Suppressor macrophage treated with lipopolysaccharide for 4 hours (primary cell): ENCODE results near the gene DMBX1.
A peak's percentile ranks its signal among the peaks of the same experiment; 100 is the strongest.

ENCODE experiments used
- DNase-seq: peaks from one replicate; pipeline ENCODE4 v3.0.0-alpha.2; 2020

DMBX1 gene

DNA sequence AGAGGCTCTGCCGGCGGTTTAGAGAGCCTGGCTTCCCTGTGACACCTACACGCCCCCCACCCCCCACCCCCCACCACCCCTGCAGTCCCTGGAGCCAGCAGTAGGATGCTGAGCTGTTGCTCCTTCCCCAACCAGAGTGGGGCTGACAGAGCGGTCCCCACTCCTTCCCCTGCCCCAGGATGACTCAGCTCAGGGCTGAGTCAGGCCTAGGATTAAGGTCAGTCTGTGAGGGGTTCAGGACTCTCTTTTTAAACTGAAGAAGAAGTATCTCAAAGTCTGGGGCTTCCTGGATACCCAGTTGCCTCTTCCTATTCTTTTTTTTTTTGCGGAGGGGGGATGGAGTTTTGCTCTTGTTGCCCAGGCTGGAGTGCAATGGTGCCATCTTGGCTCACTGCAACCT lies 19.1 kb downstream of the DMBX1 start:
- DNase-seq, result peak; percentile 61

DNA sequence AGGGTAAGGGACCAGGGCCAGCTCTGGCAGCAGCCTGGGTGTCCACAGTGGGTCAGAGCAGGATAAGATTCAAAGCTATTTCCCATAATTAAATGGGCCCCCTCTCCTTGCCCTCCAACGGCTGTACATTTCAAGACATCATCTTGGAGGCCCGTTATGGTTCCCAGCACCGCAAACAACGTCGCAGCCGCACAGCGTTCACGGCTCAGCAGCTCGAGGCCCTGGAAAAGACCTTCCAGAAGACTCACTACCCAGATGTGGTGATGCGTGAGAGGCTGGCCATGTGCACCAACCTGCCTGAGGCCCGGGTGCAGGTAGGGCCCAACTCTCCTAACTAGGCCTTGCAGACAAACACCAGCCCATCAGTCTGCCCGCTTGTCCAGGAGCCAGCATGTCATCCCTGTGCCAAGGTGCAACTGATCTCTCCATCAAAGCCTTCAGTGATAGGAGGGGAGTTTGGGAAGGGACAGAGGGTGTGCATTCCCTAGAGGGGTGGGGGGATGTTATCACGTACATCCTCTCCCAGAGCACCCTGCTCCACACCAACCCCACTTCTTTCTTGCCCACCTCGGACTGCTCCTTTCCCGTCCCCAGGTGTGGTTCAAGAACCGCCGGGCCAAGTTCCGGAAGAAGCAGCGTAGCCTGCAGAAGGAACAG lies 20.8 kb downstream of the DMBX1 start:
- no peak for DNase-seq

DNA sequence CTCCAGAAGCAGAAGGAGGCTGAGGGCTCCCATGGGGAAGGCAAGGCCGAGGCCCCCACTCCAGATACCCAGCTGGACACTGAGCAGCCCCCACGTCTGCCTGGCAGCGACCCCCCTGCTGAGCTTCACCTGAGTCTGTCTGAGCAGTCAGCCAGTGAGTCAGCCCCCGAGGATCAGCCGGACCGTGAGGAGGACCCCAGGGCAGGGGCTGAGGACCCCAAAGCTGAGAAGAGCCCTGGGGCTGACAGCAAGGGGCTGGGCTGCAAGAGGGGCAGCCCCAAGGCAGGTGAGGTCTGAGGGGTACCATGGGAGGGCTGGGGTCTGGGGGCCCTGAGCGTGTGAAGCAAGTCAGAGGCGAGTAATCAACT lies 21.3 kb downstream of the DMBX1 start:
- DNase-seq, result no peak

DNA sequence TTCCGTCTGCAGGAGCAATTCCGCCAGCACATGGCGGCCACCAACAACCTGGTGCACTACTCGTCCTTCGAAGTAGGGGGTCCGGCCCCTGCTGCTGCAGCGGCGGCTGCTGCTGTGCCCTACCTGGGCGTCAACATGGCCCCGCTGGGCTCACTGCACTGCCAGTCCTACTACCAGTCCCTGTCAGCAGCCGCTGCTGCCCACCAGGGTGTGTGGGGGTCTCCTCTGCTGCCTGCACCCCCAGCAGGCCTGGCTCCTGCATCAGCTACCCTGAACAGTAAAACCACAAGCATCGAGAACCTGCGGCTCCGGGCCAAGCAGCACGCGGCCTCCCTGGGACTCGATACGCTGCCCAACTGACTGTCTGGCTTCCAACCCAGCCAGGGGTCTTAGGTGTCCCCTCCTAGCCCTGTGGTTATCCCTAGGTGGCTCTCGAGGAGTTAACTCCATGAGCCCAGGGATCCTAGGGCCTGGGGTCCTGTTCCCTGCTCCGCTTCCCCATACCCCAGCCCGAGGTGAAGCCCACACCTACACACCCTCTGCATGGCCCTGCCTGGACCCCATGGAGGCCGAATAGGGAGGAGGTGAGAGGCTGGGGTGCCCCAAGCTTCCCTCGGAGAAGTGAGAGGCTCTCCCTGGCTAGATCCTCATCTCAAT lies 22.6 kb downstream of the DMBX1 start:
- DNase-seq, result no peak

DNA sequence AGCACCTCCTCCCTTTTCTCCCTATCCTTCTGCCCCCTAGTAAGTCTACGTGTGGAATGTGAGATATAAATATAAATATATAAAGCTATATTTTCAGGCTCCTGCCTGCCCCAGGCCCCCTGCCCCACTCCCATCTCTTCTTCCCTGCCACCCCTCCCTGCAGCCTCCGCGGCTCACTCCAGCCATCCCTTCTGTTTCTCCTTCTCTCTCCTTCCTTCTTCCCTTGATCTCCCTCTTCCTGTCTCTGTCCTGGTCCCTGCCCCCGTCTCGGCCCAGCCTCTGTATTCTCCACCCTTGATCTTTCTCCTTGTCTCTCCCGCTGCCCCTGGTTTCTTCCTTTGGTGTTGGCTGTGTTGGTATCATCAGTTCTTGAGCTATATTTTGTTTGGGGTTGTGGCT lies 23.2 kb downstream of the DMBX1 start:
- no peak for DNase-seq

DNA sequence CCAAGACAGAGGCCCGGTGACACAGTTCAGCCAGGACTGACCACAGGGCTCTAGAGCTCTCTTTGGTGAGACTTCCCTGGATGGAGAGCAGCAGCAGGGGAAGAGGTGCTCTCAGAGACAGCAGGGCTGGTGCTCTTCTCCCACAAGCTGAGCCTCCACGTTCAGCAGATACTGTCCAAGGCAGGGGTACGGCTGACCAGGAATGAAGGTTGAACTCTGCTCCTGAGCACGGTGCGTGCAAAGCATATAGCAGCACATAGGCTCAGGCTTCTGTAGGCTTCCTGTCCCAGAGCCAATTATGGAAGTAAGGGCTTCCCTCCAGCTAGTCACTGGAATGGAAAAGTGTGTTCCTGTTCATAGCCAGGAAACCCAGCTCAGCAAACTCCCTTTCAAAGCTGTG lies 23.9 kb downstream of the DMBX1 start:
- DNase-seq, result no peak

DNA sequence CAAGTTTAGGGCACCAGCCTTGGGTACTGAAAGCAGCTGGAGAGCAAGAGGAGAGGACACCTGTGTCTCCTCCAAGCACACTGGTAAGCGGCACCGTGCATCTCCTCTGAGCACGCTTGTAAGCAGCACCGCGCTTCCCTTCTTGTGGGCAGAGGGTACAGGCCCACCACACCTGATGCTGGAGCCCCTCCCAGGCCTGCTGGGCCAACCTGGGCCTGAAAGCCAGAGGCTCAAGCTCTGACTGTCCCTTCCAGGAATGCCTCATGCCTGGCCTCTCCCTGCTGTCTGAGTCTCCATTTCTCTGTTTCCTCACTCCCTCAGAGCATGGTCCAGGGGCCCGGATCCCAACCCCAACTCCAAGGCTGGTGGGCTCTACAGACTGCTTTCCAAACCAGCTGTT lies 25.9 kb downstream of the DMBX1 start:
- DNase-seq, result no peak

DNA sequence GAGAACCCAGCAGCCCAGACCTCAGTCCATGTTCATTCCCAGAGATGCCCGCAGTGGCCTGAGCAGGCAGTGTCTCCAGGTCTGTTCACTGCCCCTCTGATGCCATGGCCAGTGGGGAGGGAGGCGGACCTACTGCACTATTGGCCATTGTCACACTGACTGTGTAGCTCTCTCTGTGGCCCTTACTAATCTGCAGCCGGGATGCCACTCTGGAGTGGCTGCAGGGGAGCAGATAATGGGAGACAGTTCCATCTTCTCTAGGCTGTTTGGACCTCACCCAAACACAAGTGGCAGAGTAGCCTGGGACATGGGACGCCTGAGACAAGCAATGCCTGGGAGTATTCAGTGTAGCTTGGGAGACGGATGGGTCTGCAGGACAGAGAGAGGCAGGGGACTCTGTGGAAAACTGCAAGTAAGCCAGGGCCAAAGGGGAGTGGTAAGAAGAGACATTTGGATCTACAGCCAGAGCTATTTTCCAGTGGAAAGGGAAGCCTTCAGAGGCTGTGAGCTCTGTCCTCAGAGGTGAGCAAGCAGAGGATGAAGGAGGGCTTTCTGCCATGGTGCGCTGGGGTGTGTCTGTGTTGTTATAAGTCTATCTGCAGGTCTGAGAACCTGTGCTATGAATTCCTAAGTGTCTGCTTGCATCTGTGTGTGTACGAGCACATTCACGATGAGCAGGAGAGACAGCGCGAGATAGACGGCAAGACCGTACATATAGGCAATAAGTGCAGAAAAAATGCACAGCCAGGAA lies 26.7 kb downstream of the DMBX1 start:
- DNase-seq, result no peak

DNA sequence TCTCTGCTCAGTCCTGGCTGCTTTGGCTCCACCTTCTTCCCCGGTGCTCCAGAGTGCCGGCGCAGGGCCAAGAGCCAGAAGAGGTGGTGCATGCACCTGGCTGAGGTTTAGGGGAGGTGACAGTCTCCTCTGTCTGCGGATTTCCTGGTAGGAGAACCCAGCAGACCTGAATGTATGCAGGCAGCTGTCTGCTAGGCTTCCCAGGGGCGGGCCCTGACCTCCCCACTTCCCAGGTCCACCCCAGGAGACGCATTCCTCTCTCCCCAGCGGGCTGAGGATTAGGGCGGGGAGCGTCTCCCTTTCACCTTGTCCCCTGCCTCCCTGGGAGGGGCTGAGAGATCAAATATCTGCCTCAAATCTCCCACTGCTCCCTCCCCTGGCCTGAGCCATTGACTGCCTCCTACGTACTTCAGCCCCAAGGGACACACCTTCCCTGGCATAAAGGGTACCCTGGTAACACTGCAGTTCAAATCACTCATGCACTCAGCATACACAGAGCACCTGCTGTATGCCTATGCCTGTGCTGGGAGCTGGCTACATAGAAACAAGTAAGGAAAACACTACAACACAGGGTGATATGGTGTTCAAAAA lies 27.5 kb downstream of the DMBX1 start:
- no peak for DNase-seq

DNA sequence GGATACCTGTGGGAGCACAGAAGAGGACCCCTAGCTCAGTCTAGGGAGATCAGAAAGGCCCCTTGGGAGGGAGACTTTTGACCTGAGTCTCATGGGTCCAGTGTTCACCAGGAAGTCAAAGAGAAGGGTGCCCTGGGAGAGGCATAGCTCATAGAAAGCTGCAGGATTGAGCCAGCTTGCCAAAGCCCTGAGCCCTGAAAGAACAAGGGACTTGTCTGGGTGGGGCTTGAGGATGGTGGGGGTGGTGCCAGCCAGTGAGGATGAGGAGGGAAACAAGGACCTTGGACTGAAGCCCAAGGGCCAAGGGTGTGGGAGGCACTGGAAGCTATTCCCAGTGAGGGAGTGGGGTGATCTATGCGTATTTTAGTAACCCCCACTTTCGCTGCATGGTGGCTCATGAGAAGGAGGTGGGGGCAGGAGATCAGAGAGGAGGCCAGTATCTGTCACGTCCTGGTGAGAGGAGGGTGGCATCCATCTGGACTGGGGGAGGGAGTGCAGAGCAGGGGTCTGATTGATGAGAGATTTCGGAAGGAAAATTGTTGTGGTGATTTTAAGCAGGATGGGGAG lies 28.4 kb downstream of the DMBX1 start:
- no peak for DNase-seq

DNA sequence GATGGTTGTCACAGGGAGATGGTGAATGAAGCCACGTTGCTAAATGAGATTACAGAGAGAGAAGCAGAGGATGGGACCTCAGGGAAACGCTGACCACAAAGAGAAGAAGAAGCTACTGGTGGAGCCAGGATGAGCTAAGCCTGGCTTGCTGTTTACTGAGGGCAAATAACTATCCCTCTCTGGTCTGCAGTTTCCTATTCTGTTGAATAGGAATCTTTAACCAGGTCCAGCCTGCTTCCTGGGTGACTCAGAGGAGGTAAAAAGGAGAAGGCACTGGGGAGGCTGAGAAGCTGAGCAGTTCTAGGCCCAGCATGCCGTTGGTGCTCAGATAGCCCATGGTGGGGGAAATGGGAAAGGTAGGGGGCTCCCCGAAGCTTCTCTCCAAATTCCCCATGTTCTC lies 29.6 kb downstream of the DMBX1 start:
- no peak for DNase-seq

DNA sequence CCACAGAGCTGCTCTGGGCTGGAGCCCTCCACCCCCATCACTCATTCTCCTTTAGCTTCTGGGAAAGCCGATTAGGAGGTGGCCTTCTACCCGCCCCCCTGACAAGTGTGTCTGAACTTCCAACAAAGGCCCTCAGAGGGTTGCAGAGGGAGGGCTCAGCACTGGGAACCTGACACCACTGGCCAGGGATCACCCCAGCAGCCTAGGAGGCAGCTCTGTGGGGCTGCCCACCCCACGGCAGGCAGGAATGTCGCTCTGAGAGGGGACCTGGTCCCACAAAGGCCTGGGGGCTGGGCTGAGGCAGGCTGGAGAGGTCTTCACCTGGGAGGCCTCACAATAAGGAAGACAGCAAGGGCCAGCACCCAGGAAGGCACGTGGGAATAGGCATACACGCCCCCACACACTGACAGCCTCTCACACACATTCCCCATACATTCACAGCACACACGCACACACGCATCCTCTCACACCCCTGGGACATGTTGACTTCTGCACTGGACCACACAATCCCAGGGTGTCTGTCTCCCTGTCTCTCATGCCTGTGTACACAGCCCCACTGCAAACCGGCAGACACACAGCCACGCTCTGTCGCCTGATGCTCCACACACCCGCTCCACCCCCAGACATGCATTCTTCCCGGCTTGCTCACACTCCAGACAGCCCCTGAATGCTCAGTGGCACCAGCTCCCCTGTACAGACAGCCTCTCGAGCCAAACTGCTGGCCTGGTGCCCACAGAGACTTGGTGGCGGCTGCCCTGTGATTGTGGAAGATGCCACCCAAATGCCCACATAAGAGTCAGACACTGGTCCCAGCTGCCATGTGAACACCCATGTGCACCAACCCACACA lies 30.7 kb downstream of the DMBX1 start:
- DNase-seq, result no peak

DNA sequence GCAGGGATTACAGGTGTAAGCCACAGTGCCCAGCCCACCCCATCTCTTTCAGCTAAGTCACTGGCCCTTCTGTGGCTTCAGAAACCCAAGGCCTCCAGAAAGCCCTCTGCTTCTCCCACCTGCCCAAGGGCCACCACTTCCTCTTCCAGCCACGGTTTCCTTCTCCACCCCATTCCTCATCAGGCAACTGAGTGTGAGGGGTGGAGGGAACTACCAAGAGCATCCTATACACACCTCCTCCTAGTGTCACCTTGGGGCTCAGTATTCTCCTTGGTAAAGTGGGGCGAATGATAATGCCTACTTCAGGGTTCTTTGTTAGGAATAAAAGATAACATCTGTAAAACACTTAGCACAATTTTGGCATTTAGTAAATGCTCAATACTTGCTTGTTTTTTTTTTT lies 31.8 kb downstream of the DMBX1 start:
- DNase-seq, result no peak

DNA sequence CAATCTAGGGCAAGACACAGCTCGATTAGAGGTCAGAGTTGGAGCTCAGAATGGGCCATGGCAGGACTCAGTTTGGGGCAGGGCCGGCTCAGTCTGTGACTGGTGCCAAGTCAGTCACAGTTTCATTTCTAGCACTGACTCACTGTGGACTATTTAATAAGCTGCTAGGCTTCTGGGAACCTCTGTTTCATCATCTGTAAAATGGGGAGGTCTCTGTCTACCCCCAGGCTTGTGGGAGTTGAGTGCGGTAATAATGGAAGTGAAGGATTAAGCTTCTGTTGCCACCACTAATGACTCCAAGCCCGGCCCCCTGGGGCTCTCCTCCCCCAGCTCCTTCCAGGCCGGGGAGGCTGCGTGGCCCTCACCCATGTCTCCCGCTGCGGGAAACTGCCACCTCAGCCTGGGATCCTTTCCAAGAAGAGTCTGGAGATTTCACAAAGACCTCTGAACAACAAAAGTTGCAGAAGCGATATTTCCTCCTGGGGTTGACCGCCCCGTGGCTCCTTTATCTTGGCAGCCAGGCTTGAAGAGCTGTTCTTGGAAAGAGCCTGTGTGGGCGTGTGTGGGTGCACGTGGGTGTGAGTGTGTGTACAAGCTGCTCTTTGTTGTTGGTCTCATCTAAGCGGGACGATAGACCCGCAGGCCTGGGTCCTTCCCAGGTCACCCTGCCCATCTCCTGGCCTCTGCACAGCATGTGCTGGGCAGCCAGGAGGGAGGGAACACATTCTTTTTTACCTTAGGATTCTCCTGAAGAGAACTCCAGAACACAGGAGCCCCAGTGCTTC lies 32.7 kb downstream of the DMBX1 start:
- DNase-seq, result peak; percentile 95

DNA sequence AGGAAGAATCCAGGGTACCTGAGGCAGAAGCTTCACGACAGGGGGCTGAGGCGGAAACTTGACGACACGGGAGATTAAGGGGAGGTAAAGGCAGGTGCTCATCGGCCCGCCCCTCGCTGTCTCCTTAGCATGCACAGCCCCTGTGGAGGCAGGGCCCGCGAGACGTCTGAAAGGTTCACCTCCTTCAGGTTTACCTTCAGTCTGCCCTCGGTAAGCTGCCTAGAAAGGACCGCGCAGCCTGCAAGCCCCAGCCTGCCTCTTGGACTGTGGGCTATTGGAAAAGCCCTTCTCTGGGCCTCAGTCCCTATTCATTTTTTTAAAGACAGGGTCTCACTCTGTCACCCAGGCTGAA lies 33.3 kb downstream of the DMBX1 start:
- no peak for DNase-seq

DNA sequence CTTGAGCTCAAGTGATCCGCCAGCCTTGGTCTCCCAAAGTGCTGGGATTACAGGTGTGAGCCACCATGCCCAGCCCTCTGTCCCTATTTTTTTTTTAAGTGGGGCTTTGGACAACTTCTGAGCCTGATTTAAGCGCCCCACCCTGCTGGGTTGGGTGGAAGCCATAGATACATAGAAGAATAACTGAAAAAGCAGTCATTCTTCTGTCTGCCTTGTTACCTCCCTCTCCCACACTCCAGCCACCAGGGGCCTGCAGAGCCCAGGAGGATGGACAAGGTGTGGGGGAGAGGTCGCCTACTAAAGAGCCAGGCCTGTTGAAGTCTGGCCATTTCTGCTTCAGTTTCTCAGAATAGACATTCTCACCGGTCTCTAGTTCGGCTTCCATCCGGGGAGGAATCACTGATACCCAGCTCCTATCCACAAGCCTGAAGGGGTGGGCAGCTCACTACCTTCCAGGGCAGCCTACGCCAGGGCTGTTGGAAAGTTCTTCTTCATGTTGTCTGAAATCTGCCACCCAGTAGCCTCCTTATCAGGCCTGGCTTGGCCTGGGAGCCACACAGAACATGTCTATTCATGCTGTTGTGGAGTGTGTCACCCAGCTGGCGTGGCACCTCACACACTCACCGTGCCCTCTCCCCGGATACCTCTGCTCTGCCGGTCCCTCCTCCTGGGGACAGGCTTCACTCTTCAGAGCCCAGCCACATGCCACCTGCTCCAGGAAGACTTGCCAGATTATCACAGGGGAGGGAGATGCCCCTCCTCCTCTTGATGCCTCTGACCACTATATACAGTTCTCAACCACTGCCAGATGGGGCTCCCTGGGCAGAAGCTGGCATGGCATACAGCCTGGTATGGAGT lies 34.1 kb downstream of the DMBX1 start:
- DNase-seq, result no peak

DNA sequence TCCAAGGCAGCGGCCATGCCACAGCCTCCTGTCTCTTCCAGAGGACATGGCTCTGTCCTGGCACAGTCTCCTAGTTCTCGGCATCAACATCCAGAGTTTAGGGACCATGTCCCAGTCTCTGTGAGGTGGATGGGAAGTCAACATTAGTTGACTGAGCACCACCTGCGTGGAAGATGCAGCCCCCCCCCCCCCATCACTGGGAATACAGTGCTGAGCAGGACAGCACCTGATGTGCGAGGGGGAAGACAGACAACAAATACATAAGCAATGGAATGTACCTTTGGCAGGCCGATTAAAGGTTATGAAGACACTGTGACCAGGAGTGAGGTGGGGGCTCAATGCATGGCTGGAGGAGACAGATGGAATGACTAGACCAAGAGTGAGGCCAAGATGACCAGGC lies 35.2 kb downstream of the DMBX1 start:
- DNase-seq, result no peak

DNA sequence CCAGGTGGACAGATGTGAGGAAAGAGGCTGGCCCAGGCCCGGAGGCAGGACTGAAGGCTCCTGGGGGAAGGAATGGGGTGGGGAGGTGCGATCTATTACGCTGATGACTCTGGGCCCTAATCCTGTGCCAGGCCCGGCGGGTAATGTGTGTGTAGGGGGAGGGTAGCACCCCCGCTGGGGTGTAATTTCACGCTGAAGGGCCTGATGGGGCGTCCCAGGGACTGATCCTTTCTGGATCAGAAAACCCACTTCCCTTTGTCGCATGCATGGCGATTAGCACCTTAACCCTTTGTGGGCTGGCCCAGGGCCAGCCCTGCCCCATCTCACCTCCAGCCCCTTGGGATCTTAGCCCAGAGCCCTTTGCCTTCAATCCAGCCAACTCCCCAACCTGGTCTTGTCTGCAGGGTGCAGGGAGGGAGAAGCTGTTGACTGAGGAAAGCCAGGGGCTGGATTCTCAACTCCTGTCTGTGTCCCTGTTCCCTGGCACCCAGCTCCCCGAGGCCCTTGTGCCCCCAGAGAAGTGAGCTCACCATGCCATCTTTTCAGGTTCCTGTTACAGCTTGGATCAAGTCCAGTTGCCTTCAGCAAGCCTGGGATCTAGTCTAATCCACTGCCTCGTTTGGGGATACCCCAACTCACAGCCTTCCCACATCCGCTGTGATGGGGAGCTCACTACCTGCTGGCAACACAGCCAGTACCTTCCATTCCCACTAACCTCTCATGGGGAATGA lies 35.8 kb downstream of the DMBX1 start:
- no peak for DNase-seq

DNA sequence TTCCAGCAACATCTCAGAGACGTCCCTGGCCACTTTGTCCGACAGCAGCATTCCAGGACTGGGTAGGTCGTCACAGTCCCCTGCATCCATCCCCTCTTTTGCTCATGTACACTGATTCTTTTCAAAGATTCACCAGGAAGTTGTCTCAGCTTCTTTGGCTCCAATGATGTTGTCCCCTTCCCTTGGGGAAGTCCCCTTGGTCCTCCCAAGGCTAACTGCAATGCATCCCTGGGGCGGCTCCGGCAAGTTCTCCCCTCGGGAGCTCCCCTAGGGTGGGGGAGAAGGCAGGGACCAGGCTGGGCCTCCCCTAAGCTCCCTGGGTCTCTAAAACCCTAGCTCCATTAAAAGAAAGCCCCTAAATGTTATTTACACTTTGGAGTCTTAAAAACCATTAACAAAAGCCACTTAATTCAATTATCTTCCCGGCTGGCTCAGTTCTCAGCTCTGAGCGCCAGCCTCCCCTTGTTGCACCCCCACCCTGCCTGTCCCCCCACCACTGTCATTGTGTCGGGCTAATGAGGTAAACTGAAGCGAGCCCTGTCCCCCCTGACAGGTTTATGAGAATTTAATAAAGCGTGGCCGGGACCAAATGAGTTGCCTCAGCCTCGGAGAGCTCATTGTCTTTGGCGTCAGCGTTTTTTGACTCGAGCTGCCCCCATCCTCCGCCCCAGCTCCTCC lies 36.5 kb downstream of the DMBX1 start:
- no peak for DNase-seq
